IPS-15b (cell line): ENCODE data around the gene AGTRAP.

ENCODE experiments used
- H3K27me3 ChIP-seq: one replicate; pipeline ENCODE4 v1.6.1; 2013; ENCODE audit warnings: low read length; ENCODE audit not compliant: control insufficient read depth, insufficient read depth
- H3K36me3 ChIP-seq: one replicate; pipeline ENCODE4 v1.6.1; 2013; ENCODE audit warnings: low read length; ENCODE audit not compliant: control insufficient read depth, insufficient read depth
- H3K4me1 ChIP-seq: one replicate; pipeline ENCODE4 v1.6.1; 2013; ENCODE audit warnings: mild to moderate bottlenecking, low read length; ENCODE audit not compliant: control insufficient read depth, insufficient read depth
- H3K4me3 ChIP-seq: one replicate; pipeline ENCODE4 v1.5.1; 2013; ENCODE audit warnings: low read depth, low read length
- H3K9ac ChIP-seq: one replicate; pipeline ENCODE4 v1.6.1; 2013; ENCODE audit warnings: low read depth, mild to moderate bottlenecking, low read length
- H3K9me3 ChIP-seq: one replicate; pipeline ENCODE4 v1.6.1; 2013; ENCODE audit warnings: mild to moderate bottlenecking, low read length; ENCODE audit not compliant: control insufficient read depth, insufficient read depth

AGTRAP gene

GRCh38 chr1:11771481-11772043 is 35.6 kb downstream of the AGTRAP start:
- H3K36me3 ChIP-seq, result no peaks in the 10 kb centered on the region
- no peaks in the 10 kb centered on the region for H3K4me1 ChIP-seq
- no peak overlapping the region for H3K9ac ChIP-seq
- H3K27me3 ChIP-seq, result no peaks in the 10 kb centered on the region
- no peak overlapping the region for H3K4me3 ChIP-seq
- no peaks in the 10 kb centered on the region for H3K9me3 ChIP-seq

DNA sequence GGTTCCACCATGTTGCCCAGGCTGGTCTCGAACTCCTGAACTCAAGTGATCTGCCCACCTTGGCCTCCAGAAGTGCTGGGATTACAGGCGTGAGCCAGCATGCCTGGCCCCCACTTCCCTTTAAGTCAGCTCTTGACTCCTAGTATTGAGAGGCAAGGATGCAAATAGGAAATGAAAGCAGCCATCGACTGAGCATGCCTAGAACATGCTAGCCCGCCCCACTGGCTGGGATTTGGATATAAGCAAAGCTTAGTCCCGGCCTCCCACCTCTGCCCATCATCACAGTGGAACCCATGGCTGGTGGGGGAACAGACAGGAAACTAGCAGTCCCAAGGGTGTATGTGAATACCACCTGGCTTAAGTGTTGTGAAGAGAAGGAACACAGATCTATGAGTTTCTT is 36.5 kb downstream of the AGTRAP start:
- H3K9ac ChIP-seq, result no peak overlapping the region
- H3K27me3 ChIP-seq, result no peaks in the 10 kb centered on the region
- H3K36me3 ChIP-seq, result no peaks in the 10 kb centered on the region
- no peak overlapping the region for H3K4me3 ChIP-seq
- no peaks in the 10 kb centered on the region for H3K4me1 ChIP-seq
- H3K9me3 ChIP-seq, result no peaks in the 10 kb centered on the region

- no peaks in the 10 kb centered on the region for H3K4me1 ChIP-seq
- no peaks in the 10 kb centered on the region for H3K27me3 ChIP-seq
- H3K4me3 ChIP-seq, result no peak overlapping the region
- no peaks in the 10 kb centered on the region for H3K9me3 ChIP-seq
- H3K36me3 ChIP-seq, result no peaks in the 10 kb centered on the region
- no peak overlapping the region for H3K9ac ChIP-seq
Observed at GRCh38 chr1:11774753-11775152, 38.8 kb downstream of the AGTRAP start.

- Histone ChIP-seq H3K27me3 (no peaks in the 10 kb centered on the region), H3K9ac (no peak overlapping the region), H3K36me3 (no peaks in the 10 kb centered on the region), H3K4me1 (no peaks in the 10 kb centered on the region), H3K4me3 (no peak overlapping the region), H3K9me3 (no peaks in the 10 kb centered on the region)
Observed at GRCh38 chr1:11777658-11778322, 41.9 kb downstream of the AGTRAP start.

DNA sequence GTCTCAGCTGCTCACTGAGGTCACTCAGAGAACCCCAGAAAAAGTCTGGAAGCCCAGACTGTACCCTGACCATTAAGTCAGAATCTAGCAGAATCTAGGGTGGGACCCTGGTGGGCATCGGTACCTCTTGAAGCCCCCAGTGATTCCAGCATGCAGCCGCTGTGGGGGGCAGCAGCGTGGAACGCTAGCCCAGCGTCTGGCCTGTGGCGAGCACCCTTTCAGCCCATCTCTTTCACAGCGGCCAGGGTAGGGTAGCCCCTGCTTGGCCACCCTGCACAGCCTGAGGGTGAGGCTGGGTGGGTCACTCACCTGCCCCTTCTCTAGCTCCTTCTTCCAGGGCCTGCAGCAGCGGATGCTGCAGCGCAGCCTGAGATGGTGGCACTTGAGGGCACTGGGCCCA is 42.4 kb downstream of the AGTRAP start:
- H3K9me3 ChIP-seq, result no peaks in the 10 kb centered on the region
- no peak overlapping the region for H3K9ac ChIP-seq
- no peaks in the 10 kb centered on the region for H3K4me1 ChIP-seq
- H3K27me3 ChIP-seq, result no peaks in the 10 kb centered on the region
- no peaks in the 10 kb centered on the region for H3K36me3 ChIP-seq
- H3K4me3 ChIP-seq, result no peak overlapping the region

DNA sequence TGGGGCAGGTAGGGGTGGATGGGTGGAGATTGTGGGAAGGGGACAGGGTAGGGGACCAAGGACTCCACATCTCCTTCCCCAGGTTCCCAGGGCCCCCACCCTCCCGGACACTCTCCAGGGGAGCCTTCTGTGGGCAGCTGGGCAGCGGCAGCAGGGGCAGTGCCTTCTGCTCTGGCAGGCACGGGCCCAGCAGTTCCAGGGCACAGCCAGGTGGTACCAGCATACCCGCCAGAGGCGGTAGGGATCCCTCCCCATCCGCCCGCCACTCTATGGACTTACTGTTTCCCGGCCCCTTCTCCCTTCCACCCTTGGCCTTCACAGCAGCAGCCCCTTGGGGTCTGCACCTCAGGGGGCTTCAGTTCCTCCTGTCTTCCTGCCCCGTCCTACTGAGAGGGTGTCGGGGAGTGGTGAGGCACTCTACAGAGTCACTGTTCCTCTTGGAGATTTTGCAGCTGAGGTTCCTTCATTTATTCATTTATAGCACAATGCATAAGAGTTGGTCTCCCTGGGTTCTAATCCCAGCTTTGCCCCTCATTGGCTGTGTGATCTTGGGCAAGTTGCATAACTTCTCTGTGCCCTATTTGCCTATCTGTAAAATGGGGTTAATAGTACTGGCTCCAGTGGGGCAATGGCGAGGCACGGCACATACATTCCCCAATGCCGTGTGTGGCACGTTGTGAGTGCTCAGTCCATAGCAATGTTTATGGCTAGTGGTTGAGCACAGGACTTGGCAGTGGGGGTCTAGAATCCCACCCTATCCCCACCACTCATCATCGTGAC is 43.1 kb downstream of the AGTRAP start:
- Histone ChIP-seq H3K36me3 (no peaks in the 10 kb centered on the region), H3K4me1 (no peaks in the 10 kb centered on the region), H3K9ac (no peak overlapping the region), H3K27me3 (no peaks in the 10 kb centered on the region), H3K4me3 (no peak overlapping the region), H3K9me3 (no peaks in the 10 kb centered on the region)

- H3K4me1 ChIP-seq, result peaks cover 6% of the 10 kb centered on the region
- H3K9me3 ChIP-seq, result no peaks in the 10 kb centered on the region
Observed at GRCh38 chr1:11779715-11780379, 43.9 kb downstream of the AGTRAP start.

GRCh38 chr1:11780380-11781147 is 44.6 kb downstream of the AGTRAP start:
- peaks cover 6% of the 10 kb centered on the region for H3K4me1 ChIP-seq
- no peak overlapping the region for H3K9ac ChIP-seq
- H3K27me3 ChIP-seq, result no peaks in the 10 kb centered on the region
- H3K9me3 ChIP-seq, result no peaks in the 10 kb centered on the region
- no peak overlapping the region for H3K4me3 ChIP-seq
- no peaks in the 10 kb centered on the region for H3K36me3 ChIP-seq

More at GRCh38 chr1:11779715-11780379, 43.9 kb downstream of the AGTRAP start:
- no peak overlapping the region for H3K9ac ChIP-seq
- no peaks in the 10 kb centered on the region for H3K36me3 ChIP-seq
- no peaks in the 10 kb centered on the region for H3K27me3 ChIP-seq
- no peak overlapping the region for H3K4me3 ChIP-seq

- H3K4me3 ChIP-seq, result no peak overlapping the region
- H3K9ac ChIP-seq, result no peak overlapping the region
- no peaks in the 10 kb centered on the region for H3K27me3 ChIP-seq
- H3K9me3 ChIP-seq, result no peaks in the 10 kb centered on the region
- peaks cover 6% of the 10 kb centered on the region for H3K4me1 ChIP-seq
- H3K36me3 ChIP-seq, result no peaks in the 10 kb centered on the region
Observed at GRCh38 chr1:11781297-11781696, 45.4 kb downstream of the AGTRAP start.

DNA sequence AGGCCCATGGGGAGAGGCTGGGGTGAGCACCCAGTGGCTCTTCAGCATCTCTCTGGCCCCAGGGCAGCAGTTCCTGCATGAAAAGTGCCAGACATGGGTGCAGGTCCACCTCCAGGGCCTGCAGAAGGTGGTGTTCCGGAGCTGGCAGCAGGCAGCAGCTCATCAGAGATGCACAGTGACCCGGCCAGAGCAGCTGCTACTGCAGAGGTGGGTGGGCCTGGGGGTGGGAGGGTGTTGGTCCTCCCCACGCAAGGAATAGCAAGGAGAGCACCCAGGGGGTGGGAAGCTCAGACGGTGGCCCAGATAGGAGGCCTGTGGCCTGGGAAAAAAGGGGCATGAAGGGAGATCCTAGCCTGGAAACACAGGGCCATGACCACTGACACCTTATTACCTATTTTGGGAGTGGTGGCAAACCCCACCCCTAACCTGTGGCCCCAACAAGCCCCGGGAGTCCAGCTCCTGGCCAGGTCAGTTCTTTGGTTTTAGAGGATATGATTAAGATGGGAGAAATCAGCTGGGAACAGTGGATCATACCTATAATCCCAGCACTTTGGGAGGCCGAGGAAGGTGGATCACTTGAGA is 46.3 kb downstream of the AGTRAP start:
- no peak overlapping the region for H3K4me3 ChIP-seq
- no peaks in the 10 kb centered on the region for H3K27me3 ChIP-seq
- H3K36me3 ChIP-seq, result no peaks in the 10 kb centered on the region
- H3K9ac ChIP-seq, result no peak overlapping the region
- H3K4me1 ChIP-seq, result peaks cover 12% of the 10 kb centered on the region
- H3K9me3 ChIP-seq, result no peaks in the 10 kb centered on the region

- Histone ChIP-seq H3K9me3 (no peaks in the 10 kb centered on the region), H3K4me3 (no peak overlapping the region), H3K36me3 (no peaks in the 10 kb centered on the region), H3K4me1 (peaks cover 20% of the 10 kb centered on the region), H3K9ac (no peak overlapping the region), H3K27me3 (no peaks in the 10 kb centered on the region)
Observed at GRCh38 chr1:11783556-11783955, 47.6 kb downstream of the AGTRAP start.
